OCI-M2 (cell line): ENCODE results near the gene SHISAL1.
"Not testable (repeated sequence)": the region's sequence is repeated elsewhere in the genome, so short reads cannot be mapped to it uniquely, and the experiment has no call there.

Source experiments
- DNase-seq: peaks from one replicate; lab custom pipeline; 2025; ENCODE audit not compliant: unreplicated experiment; lab: John Stamatoyannopoulos, UW

The SHISAL1 gene

DNA sequence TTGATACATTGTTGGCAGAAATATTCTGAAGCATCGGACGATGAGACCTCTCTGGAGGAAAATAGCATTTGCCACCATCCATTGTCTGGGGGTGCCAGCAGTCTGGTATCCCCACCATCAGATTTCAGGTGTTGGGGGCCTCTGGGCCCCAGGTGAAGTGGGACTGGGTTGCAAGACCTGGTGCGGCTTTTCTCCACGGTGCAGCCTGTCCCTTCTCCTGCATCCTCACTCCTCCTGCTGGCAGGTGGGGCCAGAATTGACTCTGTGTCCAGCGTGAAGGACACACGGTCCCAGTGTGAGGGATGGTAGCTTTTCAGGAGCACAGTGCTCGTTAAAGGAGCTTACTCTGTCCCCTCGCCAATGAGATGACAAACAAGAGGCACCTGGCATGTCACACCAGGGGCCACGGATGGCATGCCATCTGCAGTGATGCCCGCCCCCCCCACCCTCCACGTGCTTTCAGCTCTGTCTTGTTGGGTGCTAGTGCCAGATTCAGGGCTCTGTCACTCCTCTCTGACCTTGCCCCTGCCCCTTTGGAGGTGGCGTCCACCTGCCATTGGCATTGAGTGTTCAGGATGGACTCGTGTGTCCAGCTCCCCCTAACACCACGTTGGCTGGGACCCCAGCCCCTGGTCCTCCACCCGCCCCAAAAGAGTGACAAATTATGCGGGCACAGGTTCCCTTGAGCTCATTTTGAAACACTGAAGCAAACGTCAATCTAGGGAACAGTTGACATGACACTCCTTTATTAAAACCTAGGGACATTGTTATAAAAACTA lies 69.6 kb downstream of the SHISAL1 start:
- DNase-seq = no peak

- DNase-seq = not testable (repeated sequence)
Measured at GRCh38 chr22:44241121-44241520, 71.6 kb downstream of the SHISAL1 start.

- no peak for DNase-seq
Measured at GRCh38 chr22:44237290-44237689, 75.5 kb downstream of the SHISAL1 start.

- not testable (repeated sequence) for DNase-seq
Measured at GRCh38 chr22:44234372-44234771, 78.4 kb downstream of the SHISAL1 start.

DNA sequence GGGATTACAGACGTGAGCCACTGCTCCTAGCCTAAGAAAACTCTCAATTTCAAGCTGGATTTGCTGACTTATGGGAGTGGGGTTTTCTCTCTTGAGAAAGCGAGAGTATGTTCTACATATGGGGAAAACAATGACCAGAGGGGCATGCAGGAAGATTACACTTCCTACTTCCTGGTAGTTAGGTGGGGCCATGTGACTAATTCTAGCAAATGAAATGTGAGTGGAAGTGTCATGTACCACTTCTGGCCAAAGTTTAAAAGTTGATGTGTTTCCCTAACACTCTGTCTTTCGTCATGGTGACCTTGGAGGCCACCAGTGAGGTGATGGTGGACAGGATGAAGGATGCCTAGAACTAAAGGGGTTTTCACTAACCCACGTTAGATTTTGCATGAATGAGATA lies 81.5 kb downstream of the SHISAL1 start:
- no peak for DNase-seq

- no peak for DNase-seq
Measured at GRCh38 chr22:44229809-44230208, 82.9 kb downstream of the SHISAL1 start.

- no peak for DNase-seq
Measured at GRCh38 chr22:44229331-44229730, 83.4 kb downstream of the SHISAL1 start.

DNA sequence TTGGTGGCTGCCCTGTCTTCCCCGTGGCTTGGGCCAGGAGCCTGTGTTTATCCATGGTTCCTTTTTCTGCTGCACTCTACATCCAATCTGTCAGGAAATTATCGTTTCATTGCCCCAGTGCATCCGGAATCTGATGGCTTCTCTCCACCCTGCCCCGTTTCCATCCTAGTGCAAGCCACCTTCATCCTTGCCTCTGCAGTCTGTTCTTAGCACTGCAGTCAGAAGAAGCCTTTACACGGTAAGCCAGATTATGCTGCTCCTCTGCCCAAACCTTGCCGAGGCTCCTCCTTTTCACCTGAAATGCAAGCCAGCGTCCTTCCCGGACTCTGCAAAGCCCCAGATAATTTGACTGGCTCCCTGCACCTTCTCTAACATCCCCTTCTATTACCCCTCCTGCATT lies 86.9 kb downstream of the SHISAL1 start:
- DNase-seq = no peak

- DNase-seq = no peak
Measured at GRCh38 chr22:44225091-44225689, 87.6 kb downstream of the SHISAL1 start.

DNA sequence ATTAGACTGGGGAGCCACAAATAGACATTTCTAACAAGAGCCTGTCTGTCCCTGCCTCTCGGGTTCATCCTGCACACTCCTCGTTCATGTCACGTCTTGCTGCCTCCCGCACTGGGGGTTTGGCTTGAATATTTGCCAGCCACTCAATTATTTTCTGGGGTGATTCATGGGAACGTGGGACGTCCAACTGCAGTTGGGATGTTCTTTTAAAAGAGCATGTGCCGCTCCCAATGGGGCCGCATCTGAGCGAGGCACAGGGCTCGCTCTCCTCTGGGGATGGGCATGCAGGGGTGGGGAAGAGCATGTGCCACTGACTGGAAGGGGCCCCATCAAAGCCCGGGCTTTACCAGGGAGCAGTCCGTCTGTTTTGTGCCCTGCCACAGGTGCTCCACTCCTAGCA lies 88.6 kb downstream of the SHISAL1 start:
- no peak for DNase-seq

DNA sequence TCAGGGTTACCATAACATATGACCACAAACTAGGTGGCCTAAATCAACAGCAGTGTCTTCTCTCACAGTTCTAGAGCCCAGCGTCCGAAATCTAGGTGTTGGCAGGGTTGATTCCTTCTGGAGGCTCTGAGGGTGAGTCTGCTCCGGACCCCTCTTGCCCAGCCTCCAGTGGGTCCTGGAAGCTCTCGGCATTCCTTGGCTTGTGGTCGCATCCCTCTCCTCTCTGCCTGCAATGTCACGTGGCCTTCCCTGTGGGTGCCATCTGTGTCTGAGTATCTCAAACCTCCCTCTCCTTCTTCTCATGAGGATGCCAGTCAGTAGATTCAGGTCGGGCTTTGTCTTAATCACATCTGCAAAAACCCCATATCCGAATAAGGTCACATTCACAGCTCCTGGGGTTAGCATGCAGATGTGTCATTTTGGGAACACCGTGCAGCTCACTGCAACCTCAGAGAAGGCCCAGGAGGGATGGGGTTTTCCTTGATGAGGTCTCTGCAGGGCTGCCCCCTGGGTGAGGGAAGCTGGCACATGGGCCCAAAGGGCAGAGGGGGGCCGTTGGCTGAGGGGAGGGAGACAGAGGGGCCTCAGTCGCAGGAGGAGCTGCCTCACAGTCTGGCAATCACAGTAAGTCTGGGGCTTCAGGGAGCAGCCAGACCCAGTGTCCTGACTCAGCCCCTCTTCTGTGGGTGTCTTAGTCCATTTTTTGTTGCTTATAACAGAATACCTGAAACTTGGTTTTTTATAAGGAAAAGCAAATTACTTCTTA lies 90.9 kb downstream of the SHISAL1 start:
- no peak for DNase-seq

GRCh38 chr22:44220727-44221680 lies 91.7 kb downstream of the SHISAL1 start:
- DNase-seq = no peak

GRCh38 chr22:44219101-44219870 lies 93.5 kb downstream of the SHISAL1 start:
- DNase-seq = no peak

GRCh38 chr22:44218071-44218470 lies 94.7 kb downstream of the SHISAL1 start:
- DNase-seq = no peak

DNA sequence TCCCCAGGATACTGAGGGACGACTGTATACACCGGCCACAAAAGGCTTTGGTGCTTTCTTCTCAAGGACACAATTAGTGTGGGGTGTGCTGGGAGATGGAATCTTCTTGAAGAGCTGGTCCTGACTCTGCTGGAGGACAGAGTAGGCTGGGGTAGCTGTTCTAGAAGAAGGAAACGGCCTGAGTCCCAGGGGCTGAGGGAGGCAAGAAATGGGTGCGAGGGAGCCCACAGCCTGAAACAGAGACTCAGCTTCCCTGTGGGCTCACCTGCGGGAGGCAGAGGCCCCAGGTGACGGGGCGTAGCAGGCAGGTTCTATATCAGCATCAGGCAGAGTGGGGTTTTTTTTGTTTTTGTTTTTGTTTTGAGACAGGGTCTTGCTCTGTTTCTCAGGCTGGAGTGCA lies 95.4 kb downstream of the SHISAL1 start:
- DNase-seq = no peak

- DNase-seq = no peak
Measured at GRCh38 chr22:44215287-44215686, 97.5 kb downstream of the SHISAL1 start.

GRCh38 chr22:44214764-44215163 lies 98.0 kb downstream of the SHISAL1 start:
- no peak for DNase-seq

GRCh38 chr22:44214187-44214586 lies 98.6 kb downstream of the SHISAL1 start:
- DNase-seq = no peak

DNA sequence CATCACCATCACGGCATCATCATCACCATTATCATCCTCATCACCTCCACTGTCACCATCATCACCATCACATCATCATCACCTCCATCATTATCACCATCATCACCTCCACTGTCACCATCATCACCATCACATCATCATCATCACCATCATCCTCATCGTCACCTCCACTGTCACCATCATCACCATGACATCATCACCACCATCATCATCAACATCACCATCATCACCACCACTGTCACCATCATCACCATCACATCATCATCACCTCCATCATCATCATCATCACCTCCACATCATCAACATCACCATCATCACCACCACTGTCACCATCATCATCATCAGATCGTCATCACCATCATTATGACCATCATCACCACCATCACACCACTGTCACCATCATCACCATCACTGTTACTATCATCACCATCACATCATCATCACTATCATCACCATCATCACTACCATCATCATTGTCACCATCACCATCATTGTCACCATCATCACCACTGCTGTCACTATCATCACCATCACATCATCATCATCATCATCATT lies 99.2 kb downstream of the SHISAL1 start:
- DNase-seq = no peak

GRCh38 chr22:44212936-44213335 lies 99.8 kb downstream of the SHISAL1 start:
- DNase-seq = no peak
